Activated gamma-delta T cell treated with anti-CD3 and anti-CD28 coated beads, Interleukin-2, amount 50 U/mL, for 16 hours (primary cell): ENCODE measurements around the gene MALRD1.
"Not testable (repeated sequence)": the region's sequence is repeated elsewhere in the genome, so short reads cannot be mapped to it uniquely, and the experiment has no call there.

Experiments used
- DNase-seq: peaks from one replicate; pipeline ENCODE4 v3.0.0-alpha.2; 2020; ENCODE audit warnings: low read depth

Gene MALRD1

DNA sequence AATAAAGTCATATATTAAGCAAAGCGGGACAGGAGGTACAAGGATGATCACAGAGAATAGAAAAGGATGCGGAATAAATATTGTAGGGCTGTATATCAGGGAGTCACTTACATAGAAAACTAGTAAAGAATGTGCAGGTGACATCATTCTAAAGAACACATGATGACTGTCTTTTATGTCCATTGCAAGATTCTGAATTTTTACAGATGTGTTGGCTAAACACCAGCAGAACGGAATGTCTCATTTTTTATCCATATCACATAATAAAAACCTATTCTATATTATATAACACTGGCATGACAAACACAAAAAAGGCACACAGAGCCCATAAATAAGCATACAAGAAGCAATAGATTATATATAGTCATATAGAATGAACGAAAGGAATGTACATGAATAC lies 448.4 kb downstream of the MALRD1 start:
- no peak for DNase-seq

DNA sequence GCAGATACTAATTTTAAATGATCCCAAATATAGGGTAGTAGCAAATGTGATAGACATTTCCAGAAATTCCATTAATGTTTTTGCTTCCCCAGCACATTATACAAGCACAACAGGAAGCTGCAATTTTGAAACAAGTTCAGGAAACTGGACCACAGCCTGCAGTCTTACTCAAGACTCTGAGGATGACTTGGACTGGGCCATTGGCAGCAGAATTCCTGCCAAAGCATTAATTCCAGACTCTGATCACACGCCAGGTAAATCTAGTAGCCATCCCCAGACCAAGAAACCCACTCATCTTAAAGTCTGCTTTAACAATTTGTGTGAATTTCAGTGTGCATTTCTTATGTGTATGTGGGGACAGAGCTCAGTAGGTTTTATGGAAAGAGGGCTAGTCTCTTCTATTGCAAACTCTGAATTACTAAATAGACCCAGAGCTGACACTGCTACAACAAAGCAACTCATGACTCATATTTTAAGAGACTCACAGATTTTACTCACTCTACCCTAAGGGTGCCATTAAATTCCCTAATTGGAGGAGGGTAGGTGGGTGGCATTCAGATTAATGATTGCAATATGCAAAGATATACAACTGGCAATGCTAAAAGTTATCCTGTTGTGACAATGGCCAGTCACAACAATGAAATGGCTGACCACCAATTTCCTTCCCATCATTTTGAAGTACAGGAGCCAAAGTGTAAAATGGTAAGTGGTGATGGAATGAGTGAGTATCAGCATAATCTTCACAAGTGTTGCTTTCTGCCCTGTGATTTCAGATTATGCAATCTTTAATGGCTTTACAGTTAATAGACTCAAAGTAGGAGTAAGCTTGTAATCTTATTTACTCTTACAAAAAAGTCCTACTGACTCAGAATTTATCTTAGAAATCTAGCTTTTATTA lies 450.0 kb downstream of the MALRD1 start:
- DNase-seq, result no peak

DNA sequence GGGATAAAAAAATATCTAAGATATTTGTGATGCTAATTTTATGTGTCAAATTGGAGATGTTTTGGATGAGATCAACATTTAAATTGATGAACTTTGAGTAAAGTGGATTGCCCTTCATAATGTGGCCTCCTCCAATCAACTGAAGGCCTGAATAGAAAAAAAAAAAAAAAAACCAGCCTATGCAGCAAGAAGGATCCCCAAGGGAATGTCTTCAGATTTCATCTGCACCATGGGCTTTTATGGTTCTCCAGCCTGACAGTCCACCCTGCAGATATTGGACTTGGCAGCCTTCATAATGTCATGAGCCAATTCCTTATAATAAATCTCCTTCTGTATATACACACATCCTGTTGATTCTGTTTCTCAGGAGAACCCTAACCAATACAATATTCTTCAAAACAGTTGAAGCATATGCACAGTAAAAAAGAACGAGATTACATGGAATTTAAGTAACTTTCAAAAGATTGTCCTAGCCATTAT lies 450.7 kb downstream of the MALRD1 start:
- DNase-seq, result no peak

DNA sequence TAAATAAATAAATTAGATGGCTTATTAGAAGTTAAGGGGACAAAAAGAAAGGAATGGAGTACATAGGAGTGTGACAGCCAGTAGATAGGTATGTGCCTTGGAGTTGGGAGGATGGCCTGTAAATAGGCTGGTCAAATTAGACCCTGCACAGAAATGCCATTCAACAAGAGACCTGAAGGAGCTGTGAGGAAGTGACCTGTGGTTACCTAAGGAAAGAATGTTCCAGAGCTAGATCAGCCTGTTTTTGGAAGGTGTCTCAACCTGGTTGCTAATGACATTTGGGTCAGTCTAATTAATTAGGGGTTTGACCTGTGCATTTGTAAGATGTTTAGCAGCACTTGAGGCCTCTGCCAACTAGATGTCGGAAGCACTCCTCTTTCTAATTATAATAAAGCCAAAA lies 452.4 kb downstream of the MALRD1 start:
- DNase-seq, result no peak

DNA sequence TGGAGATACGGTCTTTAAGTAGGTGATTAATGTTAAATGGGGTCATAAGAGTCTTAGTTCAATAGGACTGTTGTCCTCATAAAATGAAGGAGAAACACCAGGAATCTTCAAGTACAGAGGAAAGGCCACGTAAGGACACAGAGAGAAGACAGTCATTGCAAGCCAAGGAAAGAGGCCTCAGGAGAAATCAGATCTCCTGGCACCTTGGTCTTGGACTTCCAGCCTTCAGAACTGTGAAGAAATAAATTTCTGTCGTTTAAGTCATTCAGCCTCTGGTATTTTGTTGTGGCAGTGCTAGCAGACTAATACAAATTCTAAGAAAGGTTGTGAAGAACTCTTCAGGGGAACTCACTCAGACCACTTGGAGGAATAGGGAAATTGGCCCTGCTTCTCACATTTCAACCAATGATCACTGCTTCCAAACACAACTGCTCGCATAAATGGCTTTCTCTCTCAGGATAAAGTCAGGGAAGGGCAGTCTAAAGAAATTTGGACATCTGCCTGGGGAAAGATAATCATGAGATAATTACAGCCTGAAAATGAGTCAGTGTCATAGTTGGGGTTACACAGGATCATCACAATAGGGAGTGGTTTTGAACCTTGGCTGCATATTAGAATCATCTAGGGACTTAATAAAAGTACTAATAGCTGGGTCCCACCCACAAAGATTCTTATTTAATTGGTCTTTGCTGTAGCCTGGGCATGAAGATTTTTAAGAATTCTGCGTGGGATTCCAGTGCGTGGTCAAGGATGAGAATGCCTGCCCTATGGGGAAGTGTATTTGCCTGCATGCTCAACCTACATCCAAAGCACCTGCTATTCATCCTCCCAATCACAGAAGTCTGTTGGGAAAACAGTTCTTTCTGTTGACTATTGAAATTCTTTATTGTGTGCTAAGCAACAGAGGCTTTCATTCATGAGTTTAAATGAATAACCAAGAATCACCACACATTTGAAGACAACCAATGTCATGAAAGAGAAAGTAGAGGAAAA lies 457.0 kb downstream of the MALRD1 start:
- no peak for DNase-seq

DNA sequence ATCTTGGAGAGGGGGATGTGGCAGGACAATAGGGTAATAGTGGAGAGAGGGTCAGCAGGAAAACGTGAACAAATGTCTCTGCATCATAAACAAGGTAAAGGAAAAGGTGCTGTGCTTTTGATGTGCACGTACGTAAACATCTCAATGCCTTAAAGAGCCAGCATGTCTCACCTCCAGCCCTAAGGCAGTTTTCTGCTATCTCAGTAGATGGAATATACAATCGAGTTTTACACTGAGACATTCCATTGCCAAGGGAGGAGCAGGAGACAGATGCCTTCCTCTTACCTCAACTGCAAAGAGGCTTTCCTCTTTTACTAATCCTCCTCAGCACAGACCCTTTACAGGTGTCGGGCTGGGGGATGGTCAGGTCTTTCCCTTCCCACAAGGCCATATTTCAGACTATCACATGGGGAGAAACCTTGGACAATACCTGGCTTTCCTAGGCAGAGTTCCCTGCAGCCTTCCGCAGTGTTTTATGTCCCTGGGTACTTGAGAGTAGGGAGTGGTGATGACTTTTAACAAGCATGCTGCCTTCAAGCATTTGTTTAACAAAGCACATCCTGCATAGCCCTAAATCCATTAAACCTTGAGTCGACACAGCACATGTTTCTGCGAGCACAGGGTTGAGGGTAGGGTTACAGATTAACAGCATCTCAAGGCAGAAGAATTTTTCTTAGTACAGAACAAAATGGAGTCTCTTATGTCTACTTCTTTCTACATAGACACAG lies 461.6 kb downstream of the MALRD1 start:
- DNase-seq, result not testable (repeated sequence)

DNA sequence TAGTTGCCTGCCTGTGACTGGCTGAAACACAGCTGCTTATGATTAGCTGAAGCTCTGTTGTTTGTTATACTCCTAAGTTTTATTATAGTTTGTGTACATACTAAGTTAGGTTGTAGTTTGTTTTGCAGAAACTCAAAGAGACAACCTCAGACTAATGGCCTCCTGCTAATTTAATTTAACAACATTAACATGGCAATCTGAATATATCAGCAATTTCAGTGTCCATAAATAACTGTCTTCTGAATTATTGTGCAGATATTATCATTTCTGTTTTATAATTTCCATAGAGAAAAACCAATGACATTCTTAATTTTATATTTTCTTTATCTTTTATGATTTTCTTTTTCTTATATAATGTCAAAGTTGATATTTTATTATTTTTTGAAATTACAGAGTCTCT lies 469.5 kb downstream of the MALRD1 start:
- no peak for DNase-seq

DNA sequence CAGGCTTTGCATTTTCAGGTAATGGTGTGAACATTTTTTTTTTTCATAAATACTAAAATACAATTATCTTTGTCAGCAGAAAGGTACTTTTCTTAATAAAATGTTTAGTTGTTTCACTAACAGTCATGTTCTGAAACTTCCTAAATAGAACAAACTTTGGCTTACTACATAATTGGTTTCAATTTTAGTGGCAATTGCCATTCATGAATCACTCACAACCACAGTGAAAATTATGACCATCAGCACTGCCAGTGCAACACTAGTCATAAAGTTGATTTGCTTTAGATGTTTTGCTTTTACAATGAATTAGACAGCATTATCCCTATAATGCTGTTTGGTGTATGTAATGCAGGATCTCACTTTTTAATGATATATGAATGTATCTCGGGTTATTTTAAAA lies 470.0 kb downstream of the MALRD1 start:
- no peak for DNase-seq

DNA sequence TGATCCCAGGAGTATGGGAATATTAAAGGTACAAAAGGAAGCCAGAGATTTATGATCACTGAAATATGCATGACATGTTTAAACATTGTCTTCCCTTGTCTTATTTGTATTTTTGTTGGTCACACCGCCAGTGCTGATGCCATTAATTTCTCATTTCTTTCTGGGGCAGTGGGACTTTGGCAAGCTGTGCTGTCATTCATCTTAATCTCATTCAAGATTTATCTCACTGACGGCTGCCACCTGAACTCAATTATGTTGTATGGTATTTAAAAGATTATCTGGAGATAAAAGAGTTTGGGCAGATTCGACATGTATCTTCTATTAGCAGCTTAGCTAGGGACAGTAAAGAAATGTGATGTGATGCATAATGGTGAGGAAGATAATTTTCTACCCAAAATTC lies 482.7 kb downstream of the MALRD1 start:
- no peak for DNase-seq

DNA sequence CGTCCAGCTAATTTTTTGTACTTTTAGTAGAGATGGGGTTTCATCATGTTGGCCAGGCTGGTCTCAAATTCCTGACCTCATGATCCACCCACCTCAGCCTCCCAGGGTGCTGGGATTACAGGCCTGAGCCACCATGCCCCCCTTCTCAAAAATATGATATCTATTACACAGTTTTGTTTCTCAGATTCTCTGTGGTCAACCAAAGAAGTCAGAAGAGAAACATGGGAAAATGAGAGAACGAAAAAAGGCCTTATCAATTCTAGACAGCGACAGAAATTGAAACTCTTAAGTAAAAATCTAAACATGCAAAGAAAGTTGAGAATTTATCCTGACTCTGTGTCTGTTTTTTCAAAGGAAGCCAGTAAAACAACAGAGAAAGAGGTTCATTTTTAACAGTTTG lies 483.8 kb downstream of the MALRD1 start:
- DNase-seq, result no peak

DNA sequence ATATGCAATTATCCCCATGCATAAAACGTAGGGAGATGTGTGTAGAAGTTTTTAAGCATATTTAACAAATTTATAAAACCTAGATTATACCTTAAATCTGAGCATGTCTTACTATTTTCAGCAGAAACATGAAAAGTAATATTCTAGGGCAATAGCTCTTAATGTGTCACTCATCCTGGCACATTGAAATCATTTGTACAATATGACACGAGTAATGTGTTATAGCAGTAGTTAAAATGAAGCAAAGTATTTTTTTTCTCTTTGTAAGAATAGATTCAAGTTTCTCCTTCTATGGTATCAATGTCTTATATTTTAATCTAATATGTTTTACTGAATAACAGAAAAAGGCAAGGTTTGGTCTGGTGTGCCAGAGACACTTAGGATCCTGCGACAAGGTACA lies 492.7 kb downstream of the MALRD1 start:
- DNase-seq, result no peak

DNA sequence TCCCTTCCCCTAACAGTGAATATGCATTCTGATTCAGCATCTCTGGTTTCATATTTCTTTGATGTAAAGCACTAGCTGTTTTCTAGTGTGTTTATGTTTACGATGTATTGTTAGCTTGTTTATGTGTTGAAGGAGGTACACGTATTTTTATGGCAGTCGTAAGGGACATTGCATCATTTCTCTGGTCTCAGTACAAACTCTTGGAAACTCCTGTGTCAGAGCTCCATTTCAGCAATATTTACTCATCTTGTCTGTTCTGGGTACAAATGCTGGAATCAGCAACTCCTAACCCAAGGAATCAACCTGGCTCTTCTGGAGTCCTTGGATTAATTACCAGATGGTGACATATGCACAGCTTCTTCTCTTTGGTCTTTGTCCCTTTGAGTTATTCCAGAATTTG lies 497.6 kb downstream of the MALRD1 start:
- DNase-seq, result no peak

DNA sequence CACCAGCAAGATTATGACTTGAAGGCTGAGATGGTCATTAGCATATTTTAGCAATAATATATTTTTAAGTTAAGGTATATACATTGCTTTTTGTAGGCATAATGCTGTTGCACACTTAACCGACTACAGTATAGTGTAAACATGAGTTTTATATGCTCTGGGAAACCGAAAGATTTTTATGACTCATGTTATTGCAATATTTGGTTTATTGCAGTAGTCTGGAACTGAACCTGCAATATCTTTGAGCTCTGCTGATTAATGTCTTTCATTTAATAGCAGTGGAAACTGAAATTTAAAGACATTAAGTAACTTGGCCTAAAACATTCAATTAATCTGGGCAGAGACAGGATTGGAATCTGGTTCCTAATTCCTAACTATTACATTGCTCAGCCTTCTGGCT lies 500.9 kb downstream of the MALRD1 start:
- DNase-seq, result no peak

DNA sequence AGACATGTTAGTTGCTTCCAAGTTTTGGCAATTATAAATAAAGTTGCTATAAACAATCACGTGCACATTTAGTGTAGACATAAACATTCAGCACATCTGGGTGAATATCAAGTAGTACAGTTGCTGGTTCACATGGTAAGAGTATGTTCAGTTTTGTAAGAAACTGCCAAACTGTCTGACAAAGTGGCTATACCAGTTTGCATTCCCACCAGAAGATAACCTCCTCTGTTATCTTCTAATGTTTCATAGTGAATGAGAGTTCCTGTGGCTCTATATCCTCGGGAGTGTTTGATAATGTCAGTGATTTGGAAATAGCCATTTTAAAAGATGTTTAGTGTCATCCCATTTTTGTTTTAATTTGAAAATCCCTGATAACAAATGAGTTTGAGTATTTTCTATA lies 508.1 kb downstream of the MALRD1 start:
- DNase-seq, result no peak

DNA sequence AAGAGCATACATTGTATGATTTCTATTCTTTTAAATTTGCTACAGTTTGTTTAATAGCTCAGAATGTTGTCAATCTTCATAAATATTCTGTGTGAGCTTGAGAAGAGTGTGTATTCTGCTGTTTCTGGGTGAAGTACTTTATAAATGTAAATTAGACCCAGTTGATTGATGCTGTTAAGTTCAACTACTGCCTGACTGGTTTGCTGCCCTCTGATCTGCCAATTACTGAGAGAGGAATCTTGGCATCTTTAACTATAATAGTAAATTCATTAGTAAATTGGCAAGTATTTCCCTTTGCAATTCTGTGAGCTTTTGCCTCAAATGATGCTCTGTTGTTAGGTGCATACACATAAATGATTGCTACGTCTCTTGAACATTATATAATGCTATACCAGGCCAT lies 512.6 kb downstream of the MALRD1 start:
- DNase-seq, result no peak

DNA sequence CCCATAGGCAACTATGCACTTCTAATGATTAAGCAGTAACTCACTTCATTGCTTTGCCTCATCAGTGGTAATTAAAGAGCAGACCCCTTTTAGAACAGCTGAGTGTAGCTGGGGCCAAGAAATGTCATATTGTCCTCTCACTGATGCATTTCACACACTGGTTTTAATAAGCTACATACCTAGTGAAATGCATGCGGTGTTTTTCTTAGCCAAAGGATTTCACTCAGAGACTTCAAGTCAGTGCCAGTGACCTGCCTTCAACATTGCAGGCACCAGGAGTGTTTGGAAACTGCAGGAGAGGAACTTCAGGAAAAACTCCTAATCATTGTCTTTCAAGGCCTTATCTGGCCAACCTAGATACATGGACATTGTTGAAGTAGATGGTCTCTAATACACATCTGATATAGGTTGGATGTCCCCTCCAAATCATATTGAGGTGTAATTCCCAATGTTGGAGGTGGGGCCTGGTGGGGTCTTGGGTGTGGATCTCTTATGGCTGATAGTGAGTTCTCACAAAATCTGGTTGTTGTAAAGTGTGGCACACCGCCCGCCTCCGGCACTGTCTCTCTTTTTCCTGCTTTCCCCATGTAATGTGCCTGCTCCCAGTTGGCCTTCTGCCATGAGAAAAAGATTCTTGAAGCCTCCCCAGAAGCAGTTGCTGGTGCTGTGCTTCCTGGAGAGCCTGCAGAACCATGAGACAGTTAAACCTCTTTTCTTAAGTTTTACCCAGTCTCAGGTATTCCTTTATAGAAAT lies 515.0 kb downstream of the MALRD1 start:
- DNase-seq, result no peak

DNA sequence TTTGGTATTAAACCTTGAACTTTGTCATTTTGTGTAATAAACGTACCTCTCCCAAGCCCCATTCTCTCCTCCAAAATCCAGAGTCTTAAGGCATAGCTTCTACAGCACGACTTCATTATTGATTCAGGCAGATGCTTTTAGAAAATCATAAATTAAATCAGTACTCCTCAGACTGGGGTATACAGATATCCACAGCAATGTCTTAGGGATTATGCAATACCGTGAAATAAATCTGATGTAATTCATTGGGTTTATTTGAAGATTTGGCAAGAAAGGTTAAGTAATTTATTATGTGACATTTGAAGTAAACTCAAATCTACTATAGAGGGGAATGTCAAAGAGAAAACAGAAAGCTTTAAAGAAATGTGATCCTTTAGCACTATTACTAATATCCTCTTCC lies 521.5 kb downstream of the MALRD1 start:
- no peak for DNase-seq

DNA sequence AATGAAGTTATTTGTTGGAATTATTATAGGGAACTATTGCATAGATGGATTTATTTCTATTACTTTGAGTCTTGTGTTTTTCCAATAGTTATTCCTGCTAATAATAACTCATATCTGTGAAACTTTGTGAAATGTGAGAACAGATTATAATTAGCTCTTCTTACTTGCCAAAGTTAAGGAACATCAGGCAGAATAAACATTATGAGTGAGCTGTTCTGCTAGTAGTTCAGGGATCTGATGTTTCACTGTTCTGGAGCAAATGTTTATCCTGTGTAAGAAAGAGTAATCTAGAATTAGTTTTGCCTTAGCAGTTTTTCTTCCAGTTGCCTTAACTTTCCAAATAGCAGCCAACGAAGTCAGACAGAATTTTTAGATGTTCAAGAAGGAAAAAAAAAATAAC lies 522.4 kb downstream of the MALRD1 start:
- DNase-seq, result no peak

DNA sequence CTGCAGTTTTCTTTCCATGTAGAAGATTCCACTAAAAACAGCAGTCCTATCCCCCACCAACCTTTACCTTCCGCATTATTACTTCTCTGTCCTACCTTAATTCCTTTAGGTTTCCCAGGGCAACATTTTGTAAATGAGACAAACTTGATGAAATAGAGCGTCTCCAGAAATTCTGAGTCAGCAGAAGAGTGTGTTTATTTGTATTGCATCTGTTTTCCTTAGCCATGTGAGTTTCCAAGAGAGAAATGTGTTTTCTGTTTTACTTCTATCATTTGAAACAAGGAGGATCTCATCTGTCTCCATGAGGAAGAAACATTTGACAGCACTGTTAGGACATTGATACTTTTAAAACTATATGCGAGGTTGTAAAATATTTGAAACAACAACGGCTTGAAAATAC lies 523.5 kb downstream of the MALRD1 start:
- no peak for DNase-seq

DNA sequence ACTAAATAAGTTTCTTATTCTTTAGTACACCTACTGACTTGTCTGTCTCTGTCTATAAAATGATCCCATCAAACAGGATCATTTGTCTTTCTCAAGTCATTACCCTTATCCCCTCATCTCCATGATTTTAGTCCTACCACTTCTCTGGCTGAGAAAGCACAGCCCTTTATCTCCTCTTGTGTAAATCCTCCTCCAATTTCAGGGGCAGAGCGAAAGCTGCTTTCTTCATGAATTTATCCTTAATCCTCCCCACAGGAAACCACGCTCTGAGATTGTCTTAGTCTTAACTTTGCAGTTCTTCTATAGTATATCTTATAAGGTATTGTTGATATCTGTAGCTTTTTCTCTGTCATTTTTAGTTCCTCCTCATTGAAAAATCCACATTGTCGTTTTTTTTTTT lies 528.0 kb downstream of the MALRD1 start:
- DNase-seq, result no peak

DNA sequence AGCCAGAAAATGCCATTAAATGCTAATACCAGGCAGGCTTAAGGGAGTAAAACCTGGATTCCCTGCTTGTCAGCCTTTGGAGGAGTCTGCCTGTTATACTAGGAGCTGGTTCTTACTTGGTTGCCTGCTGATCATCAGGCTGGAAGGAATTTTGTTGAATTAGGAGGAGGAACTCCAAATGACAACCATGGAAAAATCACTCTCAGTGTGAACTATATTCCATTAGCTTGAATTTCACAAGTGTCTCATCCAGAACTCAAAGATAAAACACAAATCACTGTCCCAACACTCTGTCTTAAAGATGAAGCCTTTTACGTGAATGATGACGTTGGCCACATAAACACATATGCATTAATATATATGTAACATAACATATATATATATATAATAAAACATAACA lies 528.8 kb downstream of the MALRD1 start:
- DNase-seq, result no peak
